Left lobe of liver (tissue), 2 donors: ENCODE measurements around the gene CCDC171. TPM values are rescaled to one million over a fixed set of nuclear protein-coding genes. Genes with fewer than 3 reads are reported as not detected.
"Not testable (repeated sequence)": the region's sequence is repeated elsewhere in the genome, so short reads cannot be mapped to it uniquely, and the experiment has no call there.

Source experiments
- ATAC-seq: fragments of 200-7000 bp; cut with Tn5 transposase; one replicate; pipeline ENCODE4 v1.9.1; 2020; ENCODE audit warnings: mild to moderate bottlenecking, moderate library complexity
- DNase-seq: peaks from one replicate; pipeline ENCODE4 v3.0.0-alpha.2; 2020; ENCODE audit warnings: low spot score
- total RNA-seq: library from RNA; stranded (reverse); gene quantifications from one replicate; pipeline ENCODE4 v1.2.1, GENCODE V29; 2021
- donor health status: DM: no; HTN: no; CAD: no; lungs with moderate emphysema.
- donor health status: DM: no; HTN: yes; CAD: no.

Gene CCDC171
- total RNA-seq, 1 donor from 2014 or later, result 0.45 TPM

DNA sequence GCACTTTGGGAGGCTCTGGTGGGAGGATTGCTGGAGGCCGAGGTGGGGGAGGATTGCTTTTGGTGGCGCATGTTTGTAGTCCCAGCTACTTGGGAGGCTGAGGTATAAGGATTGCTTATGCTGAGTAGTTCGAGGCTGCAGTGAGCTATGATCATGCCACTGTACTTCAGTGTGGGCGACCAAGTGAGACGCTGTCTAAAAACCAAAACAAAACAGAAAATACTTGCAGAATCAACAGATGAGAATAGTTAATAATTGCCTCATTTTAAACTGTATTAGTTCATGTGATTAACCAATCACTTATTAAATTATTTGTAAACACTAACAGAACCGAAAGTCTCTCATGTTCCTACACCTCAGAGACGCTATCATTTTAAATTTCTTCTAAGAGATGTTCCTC, 118.1 kb downstream of the CCDC171 start:
- DNase-seq, result no peak
- ATAC-seq, result no peak

DNA sequence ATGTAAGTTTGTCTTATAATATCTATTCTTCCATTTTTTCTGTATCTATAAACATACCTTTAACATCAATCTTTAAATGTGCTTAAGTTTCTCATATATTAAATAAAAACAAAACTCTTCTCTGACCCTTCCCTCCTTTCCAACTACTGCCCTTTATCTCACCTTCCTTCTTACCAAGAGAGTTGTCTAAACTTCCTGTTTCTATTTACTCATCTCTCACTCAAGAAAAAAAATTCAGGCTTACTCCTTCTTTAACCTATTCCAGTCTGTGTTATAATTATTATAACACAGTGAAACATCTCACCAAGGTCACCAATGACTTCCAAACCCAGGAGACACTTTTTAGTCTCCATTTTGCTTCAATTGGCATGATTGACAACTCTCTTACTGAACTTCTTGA, 140.9 kb downstream of the CCDC171 start:
- no peak for ATAC-seq
- DNase-seq, result no peak

DNA sequence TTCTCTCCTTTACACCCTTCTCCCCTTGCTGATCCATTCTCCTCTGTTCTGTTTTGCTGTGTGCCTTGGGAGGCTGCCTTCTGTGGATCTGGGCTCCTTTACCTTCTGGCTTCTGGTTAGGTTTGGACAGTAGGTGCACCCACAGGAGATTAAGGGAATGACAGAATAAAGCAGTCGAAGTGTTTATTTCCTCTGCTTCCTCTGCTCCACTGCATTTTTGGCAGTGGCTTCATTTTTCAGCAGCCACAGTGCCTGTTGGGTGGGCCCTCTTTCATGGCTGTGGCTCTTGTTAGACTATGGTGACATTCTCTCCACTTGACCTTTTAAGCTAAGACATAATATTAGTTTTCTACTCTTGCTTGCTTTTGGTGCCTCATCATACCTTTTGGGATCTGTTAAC, 144.1 kb downstream of the CCDC171 start:
- ATAC-seq (no peak), DNase-seq (no peak)

DNA sequence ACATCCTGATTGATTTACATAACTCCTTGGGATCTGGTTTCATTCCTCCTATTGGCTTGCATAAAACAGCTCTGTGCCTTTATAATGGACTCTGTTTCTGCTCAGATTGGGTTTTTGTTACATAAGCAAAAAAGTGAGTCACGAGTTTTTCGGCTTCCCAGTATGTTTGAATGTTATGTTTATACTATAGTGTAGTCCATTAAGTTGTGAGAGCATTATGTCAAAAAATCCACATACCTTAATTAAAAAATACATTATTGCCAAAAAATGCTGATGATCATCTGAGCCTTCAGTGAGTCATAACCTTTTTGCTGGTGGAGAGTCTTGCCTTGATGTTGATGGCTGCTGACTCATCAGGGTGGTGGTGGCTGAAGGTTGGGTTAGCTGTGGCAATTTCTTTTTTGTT, 144.6 kb downstream of the CCDC171 start:
- DNase-seq (no peak), ATAC-seq (no peak)

DNA sequence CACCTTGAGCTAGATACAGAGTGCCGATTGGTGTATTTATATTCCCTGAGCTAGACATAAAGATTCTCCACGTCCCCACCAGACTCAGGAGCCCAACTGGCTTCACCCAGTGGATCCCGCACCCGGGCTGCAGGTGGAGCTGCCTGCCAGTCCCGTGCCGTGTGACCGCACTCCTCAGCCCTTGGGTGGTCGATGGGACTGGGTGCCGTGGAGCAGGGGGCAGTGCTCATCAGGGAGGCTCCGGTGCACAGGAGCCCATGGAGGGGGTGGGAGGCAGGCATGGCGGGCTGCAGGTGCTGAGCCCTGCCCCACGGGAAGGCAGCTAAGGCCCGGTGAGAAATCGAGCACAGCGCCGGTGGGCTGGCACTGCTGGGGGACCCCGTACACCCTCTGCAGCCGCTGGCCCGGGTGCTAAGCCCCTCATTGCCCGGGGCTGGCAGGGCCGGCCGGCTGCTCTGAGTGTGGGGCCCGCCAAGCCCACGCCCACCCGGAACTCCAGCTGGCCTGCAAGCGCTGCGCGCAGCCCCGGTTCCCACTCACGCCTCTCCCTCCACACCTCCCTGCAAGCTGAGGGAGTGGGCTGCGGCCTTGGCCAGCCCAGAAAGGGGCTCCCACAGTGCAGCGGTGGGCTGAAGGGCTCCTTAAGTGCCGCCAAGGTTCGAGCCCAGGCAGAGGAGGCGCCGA, 147.2 kb downstream of the CCDC171 start:
- not testable (repeated sequence) for DNase-seq, ATAC-seq

DNA sequence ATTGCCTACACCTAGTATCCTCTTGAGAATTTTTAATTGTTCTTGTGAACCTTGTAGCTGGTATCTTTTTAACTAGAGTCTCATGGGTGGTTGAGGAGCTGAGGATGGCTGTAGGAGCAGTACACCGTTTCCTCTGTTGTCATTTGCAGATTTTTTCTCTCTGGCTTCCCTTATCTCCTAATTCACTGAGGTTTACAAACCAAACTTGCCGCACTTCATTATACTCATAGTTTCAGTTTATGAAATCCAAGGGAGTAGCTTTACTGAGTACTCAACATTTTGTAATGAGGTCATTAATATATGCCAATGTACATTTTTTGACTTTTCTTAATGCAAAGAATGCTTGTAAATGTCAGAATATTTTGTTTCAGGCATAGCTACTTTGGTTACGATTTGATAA, 154.2 kb downstream of the CCDC171 start:
- ATAC-seq (no peak), DNase-seq (no peak)

DNA sequence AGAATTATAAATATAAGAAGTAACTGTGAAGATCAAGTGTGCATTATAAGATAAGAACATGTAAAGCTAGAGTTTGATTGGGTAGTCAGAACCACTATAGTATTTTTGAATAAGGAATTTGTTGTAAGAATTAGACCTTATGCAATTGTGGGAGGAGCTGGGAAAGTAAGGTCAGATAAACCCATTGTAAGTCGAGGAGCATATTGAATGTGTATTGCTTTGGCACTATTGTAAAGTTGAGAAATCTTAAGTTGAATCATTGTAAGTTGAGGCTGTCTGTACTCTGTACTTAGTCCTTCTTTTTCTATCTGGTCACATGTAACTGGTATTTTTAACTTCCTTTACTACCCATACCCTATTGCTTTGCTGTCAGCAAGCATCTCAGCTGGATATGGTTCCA, 158.7 kb downstream of the CCDC171 start:
- no peak for ATAC-seq
- DNase-seq, result no peak

DNA sequence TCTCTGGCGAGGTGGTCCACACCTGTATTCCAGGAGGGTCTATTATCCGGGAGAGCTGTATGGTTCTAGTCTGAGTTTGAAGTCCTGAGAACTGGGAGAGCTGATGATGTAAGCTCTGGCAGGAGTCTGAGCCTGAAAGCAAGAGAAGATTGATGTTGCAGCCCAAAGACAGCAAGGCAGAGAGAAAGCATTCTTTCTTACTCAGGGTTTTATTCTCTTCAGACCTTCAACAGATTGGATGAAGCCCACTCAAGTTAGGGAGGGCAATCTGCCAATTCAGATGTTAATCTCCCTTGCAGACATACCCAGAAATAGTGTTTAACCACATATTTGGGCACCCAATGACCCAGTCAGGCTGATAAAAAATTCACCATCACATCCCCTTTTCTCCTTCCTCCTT, 159.1 kb downstream of the CCDC171 start:
- no peak for ATAC-seq

DNA sequence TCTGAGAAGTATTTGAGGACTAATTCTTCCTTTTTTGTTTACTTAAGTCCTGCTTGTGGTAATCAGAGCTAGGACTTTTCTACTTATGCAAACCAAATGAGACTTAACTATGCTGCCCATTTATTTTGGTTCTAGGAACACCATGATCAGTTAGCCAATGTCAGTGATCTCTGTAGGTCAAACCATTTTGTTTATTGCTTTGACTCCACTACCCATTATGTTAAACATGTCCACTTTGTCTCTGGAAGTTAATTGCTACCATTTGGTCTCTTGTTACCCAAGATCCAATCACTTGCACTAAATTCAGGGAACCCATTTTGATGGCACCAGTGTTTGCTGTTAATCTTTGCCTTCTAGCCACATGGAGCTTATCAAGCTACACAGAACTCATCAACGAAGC, 161.9 kb downstream of the CCDC171 start:
- DNase-seq (no peak), ATAC-seq (no peak)

More for the DNA sequence above, 159.1 kb downstream of the CCDC171 start:
- DNase-seq, result no peak

DNA sequence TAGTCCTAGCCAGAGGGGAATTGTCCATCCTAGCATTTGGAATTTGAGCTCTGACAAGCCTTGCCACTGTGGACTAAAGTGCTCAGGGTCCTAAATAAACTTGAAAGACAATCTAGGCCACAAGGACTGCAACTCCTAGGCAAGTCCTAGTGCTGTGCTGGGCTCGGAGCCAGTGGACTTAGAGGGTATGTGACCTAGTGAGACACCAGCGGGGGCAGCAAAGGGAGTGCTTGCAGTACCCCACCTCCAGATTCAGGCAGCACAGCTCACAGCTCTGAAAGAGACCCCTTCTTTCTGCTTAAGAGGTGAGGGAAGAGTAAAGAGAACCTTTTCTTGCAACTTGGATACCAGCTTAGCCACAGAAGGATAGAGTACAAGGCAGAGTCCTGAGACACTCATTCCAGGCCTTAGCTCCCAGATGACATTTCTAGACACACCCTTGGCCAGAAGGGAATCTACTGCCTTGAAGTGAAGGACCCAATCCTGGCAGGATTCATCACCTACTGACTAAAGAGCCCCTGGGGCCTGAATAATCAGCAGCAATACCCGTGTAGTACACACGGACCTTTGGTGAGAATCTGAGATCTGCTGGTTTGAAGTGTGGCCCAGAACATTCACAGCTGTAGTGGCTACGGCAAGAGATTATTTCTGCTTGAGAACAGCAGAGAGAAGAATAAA, 164.6 kb downstream of the CCDC171 start:
- no peak for ATAC-seq
- no peak for DNase-seq

DNA sequence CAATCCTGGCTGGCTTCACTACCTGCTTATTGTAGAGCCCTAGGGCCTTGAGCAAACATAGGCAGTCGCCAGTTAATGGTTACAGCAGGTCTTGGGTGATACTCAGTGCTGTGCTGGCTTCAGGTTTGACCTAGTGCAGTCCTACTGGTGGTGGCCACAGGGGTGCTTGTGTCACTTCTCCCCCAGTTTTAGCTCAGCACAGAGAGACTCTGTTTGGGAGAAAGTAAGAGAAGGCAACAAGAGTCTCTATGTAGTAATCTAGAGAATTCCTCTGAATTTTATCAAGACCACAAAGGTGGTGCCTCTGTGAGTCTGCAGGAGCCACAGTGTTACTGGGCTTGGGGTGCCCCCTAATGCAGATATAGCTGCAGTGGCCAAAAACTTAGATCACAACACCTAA, 165.6 kb downstream of the CCDC171 start:
- DNase-seq, result no peak
- ATAC-seq, result no peak

DNA sequence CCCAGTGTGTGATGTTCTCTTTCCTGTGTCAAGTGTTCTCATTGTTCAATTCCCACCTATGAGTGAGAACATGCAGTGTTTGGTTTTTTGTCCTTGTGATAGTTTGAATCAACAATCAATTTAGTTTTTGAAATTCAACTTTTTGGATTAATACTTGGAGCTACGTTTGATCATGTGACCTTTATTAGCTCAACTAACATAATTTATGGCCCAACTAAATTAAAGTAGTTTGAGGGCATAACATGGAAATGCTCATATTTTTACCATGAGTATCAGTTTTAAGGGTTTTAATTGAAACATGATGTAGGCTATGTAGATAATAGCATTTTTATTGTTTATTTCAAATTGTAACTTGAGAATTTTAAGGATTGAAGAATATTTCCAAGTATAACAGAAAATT, 168.0 kb downstream of the CCDC171 start:
- DNase-seq (no peak), ATAC-seq (no peak)

DNA sequence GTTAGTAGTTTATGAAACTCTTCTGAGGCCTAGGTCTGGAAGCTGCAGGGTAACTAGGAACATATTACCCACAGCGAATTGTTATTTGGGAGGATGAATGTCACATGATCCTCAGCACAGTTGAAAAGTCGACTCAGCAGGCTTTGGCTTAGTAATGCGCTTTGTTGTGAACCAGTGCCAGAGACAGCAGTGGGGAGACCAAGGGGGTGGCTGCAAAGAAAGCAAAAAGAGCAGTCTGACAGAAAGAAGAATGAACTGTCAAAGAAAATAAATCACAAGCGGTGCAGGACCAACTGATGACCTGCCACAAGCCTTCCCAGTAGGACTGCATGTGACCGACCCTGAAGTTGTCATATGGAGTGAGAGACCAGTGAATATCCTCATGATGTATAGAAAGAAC, 170.0 kb downstream of the CCDC171 start:
- ATAC-seq (no peak), DNase-seq (no peak)

DNA sequence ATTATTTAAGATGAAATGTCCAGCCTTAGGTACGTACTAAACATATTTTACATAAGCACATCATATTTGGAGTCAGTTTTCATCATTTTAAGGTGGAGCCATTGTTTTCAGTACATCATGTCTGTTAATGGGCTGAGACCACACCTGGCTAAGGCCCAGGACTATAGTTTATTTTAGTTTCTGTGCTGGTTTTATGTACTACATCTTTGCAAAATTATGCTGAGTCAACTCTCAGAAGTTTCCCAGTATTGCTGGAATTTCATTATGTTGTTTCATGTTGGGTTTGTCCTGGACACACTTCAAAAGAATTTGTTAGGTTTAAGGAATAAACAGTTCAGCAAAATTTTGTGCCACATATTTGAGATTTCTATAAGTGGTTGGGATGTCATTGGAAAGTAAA, 171.2 kb downstream of the CCDC171 start:
- no peak for DNase-seq
- no peak for ATAC-seq

DNA sequence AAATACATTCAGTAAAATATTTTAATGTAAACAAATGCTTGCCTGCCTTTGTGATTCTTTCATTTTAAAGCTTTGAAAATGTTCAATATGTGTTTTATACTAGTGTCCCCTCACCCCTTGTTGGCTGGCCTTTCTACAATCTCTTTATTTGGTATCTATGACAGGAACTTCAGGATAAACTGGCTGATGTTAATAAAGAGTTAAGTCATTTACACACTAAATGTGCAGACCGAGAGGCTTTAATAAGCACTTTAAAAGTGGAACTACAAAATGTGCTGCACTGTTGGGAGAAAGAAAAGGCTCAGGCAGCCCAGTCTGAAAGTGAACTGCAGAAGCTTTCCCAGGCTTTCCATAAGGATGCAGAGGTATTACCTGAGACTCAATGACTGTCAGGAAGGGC, 171.8 kb downstream of the CCDC171 start:
- DNase-seq, result no peak
- ATAC-seq, result no peak

DNA sequence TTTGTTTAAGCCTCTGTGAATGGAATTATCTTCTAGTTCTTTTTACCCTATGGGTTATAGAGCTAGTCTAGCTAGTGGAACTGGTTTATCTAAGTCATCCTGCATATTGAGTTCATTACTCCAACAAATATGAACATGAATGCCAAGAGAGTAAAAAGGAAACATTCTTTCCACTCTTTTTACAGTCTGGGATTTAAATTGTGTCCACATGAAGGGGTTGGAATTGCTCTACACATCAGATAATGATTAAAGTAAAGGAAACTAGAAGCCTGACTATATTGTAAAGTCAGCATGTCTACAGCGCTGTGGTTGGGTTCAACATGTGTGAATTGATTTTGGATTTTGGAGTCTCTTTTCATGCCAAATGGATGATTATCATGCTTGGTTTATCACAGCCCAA, 173.1 kb downstream of the CCDC171 start:
- no peak for DNase-seq
- no peak for ATAC-seq

DNA sequence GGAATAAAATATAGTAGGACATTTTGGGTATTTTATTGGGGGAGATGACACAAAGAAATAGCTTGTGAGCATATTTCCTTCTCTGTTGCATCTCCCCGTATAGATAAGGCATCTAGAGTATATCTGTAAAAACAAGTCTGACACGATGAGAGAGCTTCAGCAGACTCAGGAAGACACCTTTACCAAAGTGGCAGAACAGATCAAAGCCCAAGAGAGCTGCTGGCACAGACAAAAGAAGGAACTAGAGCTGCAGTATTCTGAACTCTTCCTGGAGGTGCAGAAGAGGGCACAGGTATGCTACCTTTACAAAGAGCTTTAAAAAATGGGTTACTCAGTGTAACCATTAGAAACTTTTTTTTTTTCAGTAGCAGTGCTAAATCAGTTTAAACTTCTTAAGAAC, 176.7 kb downstream of the CCDC171 start:
- no peak for DNase-seq
- ATAC-seq, result no peak

DNA sequence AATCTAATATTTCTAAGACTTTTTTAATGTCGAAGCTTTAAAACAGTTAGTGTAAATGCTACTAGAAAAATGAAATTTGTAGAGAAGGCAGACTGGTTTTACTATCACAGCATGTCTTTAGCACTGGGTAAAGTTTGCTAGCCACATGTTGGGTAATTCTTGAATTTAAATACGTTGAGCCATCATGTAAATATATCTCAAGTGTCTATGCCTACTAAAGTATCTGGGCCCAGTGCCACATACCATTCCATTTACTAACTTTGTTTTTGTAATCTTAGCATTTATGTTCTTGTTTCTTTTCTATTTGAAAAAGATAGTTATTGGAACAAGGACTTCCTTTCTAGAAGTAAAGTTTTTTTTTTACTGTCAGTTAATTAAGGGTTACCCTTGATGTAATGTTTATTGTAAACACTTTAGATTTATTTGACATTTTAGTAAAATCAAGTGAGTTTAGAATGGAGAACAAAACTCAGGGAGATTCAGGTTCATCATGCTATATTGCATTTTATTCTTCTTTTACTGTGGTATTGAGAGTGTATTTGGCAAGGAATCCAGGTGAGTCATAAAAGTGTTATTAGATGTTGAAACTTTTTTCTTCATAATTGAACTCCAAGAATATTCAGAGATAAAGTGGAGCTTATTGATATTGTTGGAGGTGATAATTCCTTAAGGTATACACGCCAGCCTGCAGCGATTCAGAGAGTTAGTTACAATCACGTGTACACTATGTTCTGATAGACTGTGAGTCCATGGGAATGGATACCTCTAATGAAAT, 182.4 kb downstream of the CCDC171 start:
- ATAC-seq (no peak), DNase-seq (no peak)

DNA sequence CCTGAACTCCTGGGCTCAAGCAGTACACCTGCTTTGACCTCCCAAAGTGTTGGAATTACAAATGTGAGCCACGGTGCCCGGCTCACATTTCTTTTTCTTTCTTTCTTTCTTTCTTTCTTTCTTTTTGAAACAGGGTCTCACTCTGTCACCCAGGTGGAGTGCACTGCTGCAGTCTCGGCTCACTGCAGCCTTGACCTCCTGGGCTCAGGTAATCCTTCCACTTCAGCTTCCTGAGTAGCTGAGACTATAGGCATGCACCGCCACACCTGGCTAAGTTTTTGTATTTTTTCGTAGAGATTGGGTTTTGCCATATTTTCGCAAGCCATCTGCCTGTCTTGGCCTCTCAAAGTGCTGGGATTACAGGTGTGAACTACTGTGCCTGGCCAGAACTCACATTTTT, 183.7 kb downstream of the CCDC171 start:
- ATAC-seq, result no peak
- DNase-seq, result no peak

DNA sequence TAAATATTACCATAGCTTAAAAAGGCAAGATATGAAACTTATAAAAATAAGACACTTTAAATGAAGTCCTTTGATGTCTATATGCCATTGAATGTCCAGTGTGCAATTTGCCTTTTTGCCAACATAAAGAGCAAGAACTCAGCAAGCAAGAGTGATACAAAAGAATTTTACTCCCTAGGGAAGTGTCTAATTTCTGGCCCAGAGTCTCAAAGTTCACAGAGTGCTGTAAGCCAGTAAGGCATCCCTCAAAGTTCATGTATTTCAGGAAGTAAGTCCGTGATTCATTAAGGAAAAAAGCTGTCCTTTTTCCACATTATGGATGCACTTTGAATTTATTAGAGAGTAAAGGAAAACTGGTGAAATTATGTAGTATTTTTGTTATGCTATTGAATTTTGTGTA, 185.2 kb downstream of the CCDC171 start:
- ATAC-seq (no peak), DNase-seq (no peak)

DNA sequence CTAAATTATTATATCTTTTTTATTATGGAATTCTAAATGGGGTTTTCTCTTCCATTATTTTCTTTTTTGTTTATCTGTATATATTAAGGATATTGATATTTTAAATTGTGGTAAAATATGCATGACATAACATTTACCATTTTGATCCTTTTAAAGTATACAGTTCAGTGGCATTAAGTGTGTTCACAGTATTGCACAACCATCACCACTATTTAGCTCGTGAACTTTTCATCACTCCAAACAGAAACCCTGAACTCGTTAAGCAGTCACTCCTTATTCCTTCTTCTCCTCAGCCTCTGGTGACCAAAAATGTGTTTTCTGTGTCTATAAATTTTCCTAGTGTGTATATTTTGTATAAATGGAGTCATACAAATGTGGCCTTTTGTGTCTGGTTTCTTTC, 188.2 kb downstream of the CCDC171 start:
- ATAC-seq, result no peak
- no peak for DNase-seq

DNA sequence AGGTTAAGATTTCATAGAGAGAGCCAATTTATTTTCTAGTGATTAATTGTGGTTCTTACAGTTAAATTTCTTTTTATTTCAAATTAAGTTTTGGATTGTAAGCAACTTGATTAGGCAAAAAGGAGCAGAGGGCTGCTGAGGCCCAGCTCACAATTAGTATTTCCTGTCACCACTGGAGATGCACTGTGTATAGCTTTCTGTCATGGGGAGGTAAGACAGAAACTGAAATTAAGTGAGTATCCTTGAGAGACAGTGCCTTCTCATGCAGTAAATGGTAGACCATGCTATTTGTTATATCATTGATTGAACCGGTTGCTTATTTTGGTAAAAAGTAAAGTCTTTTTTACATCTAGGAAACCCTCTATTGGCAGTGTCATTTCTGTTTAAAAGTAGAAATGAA, 190.7 kb downstream of the CCDC171 start:
- ATAC-seq (no peak), DNase-seq (no peak)
